CD4-positive, alpha-beta T cell treated with Interleukin-6 for 4 hours (primary cell): ENCODE data around the gene TNS3.
"Not testable (repeated sequence)": the region's sequence is repeated elsewhere in the genome, so short reads cannot be mapped to it uniquely, and the experiment has no call there.

Experiments
- DNase-seq: peaks from one replicate; pipeline ENCODE4 v3.0.0-alpha.2; 2020; ENCODE audit warnings: mixed read lengths

TNS3 gene

DNA sequence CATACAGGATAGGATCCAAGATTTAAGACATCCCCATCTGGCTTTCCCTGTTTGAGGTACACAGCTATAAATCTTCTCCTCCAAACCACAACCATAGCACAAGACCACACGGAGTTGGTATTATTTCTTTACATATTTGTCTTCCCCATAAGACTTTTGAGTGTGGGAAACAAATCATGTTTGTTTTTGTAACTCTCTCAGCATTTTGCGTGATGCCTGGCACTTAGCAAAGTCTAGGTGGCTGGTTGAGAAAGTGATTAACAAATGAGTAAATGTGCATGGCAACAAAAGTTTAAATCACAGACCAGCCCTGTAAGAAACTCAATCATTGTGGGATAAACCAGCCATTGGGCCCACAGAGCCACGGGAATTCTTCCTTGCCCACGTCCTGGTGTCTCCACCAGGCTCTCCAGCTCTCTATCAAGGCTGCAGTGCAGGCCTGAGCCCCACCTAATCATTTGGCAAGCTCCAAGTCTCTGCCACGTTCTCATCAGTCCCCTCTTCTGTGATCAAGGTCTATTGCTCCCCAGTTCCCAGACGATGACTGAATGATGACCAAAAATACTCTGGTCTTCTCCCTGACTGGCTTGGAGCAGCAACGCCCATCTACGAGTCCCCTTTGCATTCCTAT lies 317.8 kb downstream of the TNS3 start:
- no peak for DNase-seq

DNA sequence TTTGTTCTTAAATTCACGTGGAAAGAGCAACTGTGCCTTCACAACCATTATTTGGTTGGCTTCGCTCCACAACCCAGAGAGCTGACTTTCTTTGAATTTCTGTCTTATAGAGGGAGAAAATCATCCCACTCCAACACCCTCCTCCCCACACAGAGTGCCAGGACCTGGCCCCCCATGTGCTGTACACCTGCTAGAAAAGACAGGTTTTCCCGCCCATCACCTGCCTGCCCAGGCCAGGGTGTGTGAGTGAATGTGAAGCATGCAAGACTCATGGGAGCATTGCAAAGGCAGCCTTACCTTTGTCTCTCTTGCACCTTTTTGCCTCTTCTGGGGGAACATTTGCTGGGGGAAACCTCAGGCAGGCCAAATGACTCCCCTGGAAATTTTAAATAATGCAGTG lies 319.0 kb downstream of the TNS3 start:
- no peak for DNase-seq

DNA sequence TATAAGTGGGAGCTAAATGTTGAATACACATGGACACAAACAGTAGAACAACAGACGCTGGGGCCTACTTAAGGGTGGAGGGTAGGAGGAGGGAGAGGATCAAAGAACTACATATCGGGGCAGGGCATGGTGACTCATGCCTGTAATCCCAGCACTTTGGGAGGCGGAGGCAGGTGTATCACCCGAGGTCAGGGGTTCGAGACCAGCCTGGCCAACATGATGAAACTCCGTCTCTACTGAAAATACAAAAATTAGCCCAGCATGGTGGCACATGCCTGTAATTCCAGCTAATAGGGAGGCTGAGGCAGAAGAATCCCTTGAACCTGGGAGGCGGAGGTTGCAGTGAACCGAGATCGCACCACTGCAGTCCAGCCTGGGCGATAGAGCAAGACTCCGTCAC lies 319.8 kb downstream of the TNS3 start:
- DNase-seq, result not testable (repeated sequence)

DNA sequence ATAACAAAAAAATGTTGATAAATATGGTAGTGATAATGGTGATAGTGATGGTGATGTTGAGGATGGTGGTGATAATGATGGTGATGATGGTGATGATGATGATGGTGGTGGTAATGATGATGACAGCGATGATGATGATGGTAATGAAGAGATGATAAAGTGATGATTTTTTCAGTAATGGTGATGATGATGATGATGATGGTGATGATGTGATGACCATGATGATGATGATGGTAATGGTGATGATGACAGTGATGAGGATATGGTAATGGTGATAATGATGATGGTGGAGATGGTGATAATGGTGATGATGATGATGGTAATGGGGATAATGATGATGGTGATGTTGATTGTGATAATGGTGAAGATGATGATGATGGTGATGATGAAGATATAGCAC lies 321.6 kb downstream of the TNS3 start:
- no peak for DNase-seq

DNA sequence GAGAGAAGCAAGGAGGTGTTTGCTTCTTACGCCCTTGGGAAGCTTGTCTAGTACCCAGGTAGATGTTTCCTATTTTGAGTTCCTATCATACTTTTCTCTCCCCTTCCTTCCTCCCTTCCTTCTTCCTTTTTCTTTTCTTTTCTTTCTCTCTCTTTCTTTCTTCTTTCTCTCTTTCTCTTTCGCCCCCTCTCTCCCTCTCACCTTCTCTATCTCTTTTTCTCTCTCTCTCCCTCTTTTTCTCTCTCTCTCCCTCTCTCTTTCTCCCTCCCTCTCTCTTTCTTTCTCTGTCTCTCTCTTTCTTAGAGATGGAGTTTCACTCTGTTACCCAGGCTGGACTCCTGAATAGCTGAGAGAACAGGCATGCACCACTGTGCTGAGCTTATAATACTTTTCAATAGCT lies 322.2 kb downstream of the TNS3 start:
- no peak for DNase-seq

DNA sequence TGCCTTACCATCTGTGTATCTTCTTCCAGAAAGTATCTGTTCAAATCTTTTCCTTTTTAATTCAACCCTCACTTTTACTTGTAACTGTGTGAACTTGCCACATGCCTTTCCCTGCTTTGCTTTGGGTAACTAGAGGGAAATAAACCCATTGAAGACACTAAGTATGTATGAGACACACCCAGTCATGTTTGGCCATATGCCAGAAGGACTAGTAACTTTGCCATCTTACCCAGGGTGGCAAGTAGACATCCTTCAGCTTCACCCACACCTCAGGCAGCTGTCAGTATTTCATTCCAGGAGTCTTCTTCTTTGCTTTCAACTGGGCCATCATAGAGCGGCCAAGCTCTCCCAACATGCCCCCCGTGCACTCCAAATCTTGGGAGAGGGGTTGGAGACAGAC lies 323.1 kb downstream of the TNS3 start:
- no peak for DNase-seq

DNA sequence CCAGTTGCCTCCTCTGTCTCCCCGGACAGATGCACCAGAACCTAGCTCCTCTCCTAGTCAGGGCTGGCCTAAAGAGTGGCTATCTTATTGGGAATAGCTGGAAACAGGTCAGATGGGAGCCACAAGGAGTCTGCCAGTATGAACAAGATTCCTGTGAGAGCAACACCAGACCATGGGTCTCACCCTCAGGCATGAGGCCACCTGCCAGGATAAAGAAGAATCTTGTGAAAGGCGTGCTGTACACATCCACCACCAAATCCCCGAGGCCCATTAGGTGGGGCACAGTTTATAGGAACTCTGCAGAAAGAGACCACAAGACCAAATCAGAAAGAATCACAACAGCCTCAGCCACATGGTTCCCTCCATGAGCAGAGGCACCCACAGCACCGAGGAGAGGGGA lies 325.9 kb downstream of the TNS3 start:
- no peak for DNase-seq

DNA sequence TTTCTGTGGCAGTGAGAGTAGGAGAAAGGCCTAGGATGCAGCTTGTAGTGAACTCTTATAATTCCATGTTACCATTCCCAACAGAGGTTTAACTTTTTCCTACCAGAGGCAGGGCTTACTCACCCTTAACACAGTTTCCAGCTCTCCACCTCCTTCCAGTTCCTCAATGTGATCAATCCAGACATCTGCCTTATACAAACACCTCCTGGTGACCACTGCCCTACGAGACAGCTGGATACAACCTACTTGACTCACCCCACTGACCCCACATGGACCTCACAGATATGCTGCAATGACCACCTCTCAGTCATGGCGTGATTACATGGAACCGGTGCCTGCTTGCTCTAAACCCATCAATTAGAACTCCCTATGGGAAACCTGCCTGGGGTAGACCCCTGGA lies 326.5 kb downstream of the TNS3 start:
- no peak for DNase-seq

DNA sequence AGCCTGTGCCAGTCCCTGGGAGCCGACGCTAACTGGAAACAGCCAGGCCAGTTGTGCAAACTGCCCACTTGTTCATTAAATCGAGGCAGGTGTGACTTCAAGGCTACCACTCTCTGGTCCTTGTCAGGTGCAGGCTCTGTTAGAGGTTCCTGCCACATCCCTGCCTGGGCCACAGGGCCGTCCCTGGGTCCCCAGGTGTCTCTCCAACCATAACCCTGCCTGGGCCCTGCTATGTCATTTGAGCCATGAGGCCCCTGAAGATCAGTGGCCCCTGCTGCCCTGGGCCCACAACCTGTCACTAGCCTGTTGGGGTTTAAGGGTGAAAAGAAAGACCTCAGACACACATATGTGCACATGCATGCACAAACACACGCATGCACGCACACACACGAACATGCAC lies 326.9 kb downstream of the TNS3 start:
- DNase-seq, result no peak

DNA sequence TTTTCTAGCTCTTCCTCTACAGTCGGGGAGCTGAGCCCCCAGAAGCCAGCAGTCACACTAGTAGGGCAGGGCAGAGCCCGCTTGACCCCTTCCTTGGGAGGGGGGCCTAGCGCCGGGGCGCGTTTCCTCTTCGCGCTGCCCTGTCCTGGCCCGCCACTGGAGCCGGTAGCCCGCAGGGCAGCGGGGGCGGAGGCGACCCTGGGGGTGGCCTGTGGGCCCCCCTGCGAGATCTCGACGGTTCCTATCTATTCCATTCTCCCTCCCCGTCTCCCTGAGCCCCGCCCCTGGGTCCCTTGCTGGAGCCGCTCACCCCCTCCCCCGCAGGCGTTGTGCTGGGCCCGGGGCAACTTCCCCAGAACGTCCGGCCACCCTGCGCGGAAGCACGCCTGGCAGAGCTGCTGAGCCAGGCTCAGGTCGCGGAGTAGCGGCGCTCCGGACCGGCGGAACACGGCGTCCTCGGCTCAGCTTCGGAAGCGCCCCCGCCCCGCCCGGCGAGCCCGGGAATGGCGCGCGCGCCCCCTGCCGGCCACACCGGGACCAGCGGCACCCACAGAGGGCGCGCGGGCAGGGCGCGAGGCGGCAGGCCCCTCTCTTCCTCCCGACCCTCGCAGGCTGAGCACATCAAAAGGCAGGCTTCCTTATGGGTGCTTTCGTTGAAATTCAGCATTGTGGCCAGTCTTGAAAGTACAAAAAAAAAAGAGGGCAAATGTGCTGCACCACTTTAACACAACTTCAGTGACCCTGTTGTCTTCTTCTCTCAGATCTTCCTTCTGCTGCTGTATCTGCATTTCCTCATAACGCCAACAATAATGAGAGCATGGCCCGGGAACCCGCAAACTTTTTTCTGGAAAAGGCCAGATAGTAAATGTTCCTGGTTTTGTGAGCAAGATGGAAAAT lies 327.6 kb downstream of the TNS3 start:
- DNase-seq, result peak; percentile 50

DNA sequence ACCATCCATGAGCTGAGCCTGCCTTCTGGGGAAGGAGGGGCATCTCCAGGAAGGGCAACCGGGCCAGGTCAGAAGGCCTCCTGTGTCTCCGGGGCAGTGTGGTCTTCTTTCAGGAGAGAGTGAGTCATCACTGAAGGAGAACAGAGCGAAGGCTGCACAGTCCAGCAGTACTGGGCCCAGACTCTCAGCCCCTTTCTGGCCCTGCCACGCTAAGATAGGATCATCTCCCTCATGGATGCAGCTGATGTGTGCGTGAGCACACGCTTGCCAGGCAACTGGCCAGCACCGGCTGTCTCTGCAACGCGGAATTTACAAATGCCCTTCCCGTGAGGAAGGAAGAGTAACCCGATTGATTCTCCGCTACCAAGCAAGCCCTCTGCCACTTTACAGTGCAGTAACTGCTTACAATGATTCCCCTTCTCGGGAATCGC lies 328.2 kb downstream of the TNS3 start:
- DNase-seq, result no peak

DNA sequence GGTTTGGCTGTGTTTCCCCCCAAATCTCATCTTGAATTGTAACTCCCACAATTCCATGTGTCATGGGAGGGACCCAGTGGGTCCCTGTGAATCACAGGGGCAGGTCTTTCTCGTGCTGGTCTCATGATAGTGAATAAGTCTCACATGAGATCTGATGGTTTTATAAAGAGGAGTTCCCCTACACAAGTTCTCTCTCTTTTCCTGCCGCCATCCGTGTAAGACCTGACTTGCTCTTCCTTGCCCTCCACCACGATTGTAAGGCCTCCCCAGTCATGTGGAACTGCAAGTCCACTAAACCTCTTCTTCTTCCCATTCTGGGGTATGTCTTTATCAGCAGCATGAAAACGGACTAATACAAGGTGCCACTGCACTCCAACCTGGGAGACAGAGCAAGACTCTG lies 329.2 kb downstream of the TNS3 start:
- no peak for DNase-seq

DNA sequence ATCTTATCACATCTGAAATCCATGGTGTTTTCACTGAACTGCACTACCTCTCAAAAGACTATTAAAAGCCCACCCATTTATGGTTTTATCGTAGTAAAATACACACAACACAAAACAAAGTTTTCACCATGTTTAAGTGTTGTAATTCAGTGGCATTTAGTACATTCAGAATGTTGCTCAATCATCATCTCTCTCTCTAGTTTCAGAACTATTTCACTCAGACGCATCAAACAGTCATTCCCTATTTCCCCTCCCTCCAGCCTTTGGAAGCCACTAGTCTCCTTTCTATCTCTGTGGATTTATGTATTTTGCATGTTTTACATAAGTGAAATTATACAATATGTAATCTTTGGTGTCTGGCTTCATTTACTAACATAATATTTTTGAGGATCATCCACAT lies 332.6 kb downstream of the TNS3 start:
- no peak for DNase-seq

DNA sequence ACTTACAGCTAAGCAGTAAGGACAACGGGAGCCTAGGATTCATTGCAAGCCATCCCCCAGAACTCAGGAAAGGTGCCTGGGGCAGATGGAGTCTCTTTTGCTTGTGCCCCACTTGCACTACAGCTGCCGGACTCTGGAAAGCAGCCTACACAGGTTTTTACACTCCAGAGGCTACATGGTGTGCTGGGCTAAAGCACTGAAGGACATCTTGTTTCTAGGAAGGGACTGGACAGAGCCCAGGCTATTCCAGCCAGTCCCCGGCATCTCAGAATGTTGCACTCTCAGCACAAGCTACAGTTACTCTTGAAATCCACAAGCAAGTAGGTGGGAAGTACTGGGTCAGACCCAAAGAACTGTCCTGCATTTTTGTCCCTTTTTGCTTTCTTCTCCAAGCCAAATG lies 333.1 kb downstream of the TNS3 start:
- no peak for DNase-seq

DNA sequence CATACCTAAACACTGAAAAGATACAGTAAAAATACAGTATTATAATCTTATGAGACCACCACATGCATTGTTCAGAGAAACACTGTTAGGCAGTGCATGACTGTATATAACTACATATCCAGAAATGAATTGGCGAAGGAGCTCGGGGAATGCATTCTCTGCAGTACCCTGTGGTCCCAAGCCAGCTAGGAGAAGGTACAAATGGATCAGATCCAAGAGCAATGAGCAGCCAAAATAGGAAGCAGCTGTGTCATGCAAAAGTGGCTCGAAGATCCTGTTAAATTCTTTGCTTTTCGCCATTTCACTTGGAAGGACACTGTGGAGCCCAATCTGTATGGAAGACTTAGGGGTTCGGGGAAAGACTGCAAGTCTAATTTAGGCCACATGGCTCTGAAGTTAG lies 334.8 kb downstream of the TNS3 start:
- DNase-seq, result no peak

DNA sequence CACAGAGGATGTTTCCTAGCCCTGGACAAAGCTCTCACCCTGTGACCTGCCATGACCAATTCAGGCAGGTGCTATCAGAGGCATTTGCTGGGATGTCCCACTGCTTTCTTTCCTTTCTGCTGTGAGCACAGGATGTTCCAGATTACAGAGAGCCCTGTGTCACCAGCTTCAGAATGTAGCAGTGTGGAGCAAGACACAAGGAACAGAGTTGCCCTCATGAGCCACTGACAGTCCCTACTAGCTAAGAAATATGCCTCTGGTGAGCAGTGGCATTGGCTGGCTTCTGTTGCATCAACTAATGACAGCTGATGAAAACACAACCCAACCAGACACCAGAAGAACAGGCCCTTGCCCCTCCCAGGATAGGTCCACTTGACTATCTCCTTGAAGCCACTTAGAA lies 337.2 kb downstream of the TNS3 start:
- no peak for DNase-seq

DNA sequence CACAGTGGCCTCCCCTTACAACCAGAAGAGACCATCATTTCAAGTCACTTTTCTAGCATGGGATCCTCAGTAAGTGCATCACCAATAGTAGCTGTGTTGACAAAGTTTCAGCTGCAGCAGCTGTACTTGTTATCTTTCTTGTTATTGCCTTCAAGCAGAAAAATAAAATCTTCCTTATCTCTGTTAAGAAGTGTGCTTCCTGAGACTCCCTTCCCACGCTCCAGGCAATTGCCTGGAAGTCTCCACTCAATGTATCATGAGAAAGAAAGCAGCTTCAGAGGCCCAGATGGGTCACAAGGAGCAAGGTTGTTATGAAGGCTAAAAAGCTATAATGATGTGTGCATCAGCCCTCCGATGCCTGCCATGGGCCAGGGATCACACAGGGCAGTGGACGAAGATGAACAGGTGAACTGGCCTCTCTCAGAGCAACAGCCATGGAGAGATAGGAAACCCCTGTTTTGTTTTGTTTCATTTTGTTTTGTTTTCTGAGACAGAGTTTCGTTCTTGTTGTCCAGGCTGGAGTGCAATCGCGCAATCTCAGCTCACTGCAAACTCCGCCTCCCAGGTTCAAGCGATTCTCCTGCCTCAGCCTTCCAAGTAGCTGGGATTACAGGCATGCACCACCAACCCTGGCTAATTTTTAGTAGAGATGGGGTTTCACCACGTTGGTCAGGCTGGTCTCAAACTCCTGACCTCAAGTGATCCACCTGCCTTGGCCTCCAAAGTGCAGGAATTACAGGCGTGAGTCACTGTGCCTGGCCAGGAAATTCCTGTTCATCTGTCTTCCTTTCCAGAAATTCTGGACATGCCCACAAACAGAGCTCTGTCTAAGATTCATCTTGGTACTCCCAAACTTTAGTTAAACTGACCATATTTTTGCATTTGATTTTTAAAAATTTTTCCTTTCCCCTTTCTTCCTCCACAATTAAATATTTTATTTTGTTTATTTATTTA lies 340.5 kb downstream of the TNS3 start:
- DNase-seq, result no peak

DNA sequence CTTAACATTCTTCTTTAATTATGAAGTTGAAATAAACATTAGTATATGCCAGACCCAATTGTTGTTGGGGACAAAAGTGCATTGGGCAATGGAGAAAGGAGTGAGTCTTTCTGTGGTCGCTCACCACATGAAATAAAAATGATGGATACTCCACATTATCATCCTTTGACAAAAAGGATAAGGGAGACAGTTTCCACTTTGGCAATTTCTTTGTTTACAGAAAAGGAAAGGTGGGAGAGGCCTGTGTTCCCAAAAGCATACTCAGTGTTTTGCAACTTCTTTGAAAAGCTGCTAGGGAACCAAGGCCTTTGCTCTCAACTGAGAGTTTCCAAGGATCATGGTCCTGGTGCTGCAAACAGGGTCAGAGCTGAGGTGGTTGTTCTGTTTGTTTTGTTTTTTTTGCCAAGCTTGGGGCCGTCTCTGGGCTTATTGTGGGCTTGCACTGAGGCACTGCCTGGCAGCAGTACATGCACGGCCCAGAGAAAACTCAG lies 341.9 kb downstream of the TNS3 start:
- DNase-seq, result no peak

DNA sequence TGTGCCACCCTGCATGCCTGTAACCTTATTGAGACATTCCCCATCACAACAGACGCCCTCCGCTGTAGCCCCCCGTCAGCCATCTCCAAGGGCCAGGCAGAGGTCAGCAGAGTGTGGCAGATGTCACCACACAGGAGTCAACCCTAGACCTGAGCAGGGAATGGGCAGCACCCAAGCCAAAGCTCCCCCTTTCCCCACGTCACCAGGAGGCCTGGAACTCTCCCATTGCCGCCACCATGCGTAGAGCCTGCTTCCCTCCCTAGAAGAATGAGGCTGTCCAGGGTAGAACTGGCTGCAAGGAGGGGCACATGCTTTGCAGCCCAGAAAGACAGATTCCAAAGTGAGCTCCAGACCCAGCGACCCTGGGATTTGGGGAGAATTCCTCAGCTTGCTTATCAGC lies 342.9 kb downstream of the TNS3 start:
- DNase-seq, result no peak

DNA sequence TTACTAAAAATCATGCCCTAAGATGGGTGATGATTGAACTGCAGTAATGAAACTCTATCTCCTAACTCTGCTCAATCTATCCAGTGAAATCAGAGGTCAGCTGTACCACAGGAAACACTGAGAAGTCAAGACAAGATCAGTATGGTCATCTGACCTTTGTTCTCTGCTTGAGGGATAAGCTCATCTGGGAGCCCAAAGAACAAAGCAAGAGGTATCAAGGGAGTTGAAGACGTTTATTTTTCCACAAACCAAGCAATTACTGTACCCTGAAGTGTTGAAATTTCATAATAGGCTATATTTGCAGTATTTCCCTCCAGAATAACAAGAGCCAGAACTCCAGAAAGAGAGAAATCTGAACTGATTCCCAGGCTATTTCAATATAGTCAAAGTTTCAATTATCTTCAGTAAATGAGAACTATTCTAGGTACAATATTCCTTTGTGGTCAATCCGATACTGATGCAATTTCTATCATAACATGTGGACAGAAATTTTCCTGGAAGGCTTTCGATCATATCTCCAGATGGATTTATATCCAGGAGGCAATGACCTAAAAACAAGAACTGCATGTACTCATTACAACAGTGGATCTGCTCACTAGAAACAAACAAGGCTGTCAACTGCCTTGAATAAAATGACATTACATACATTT lies 345.3 kb downstream of the TNS3 start:
- no peak for DNase-seq

DNA sequence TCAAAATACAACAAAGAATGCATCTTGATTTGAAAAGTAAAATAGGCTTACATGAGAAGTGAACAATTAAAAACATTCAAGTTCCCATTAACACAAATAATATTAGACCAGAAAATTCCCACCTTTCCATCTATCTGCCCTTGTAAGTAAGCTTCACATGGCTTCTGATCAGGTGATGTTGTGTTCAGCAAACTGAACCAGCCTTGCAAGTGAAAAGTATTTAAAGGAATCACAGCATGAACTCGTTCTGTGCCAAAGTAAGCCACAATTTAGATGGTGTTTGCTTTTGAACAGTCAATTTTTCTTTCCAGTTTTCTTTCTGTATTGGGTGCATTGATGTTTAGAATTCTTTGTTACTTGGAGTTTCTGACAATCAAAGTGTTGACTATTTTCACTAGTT lies 347.9 kb downstream of the TNS3 start:
- DNase-seq, result no peak

DNA sequence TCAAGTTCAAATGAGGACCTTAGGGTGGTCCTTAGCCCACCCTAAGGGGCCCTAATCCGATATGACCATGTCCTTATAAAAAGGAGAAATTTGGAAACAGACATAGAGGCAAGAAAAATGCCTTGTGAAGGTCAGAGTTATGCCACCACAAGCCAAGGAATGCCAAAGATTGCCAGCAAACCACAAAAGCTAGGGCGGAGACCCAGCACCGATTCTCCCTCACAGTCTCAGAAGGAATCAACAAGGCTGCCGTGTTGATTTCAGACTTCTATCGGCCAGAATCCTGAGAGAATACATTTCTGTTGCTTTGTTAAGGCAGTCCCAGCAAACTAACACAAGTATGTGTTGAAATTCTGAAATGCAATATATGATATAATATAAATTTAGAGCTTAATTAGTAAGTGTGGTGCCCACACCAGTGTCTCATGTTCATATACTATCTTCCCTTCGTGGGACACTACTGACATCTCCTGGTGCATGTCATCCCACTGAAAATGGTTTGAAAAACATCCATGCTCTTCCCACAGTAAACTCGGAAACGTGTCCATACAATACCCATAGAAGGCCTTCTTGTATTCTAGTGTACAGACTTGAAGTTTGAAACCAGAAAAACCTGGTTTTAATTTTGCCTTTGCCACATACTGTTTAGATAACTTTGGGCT lies 349.0 kb downstream of the TNS3 start:
- no peak for DNase-seq
